K562 (cell line): Measurements from ENCODE around the gene FASLG. TPM values are rescaled to one million over a fixed set of nuclear protein-coding genes. Genes with fewer than 3 reads are reported as not detected.

Experiments used
- ATAC-seq: fragments of 200-7000 bp; cut with Tn5 transposase; 3 replicates; pipeline ENCODE4 v1.9.1; 2020; ENCODE audit warnings: moderate library complexity
- BruUV-seq: library from RNA; stranded (reverse); fragments of 400-500 nt; replicated peaks from 2 replicates; lab custom pipeline; 2021; lab: Mats Ljungman, UMichigan
- CTCF ChIA-PET: fragments of 300-600 bp; formaldehyde crosslinking; extraction: SDS; loops from one replicate; lab custom pipeline; 2021; ENCODE audit warnings: low intra/inter-chr PET ratio; lab: Yijun Ruan, JAX
- POLR2A ChIA-PET: fragments of 300-600, 350-650 bp; sonication (Branson Sonifier 250); formaldehyde crosslinking; extraction: SDS; loops from one replicate; lab custom pipeline; 2021; ENCODE audit warnings: antibody characterized with exemption, inconsistent platforms; lab: Yijun Ruan, JAX
- DNase-seq, 4 experiments: peaks; one replicate each; pipeline versions ENCODE4 v3.0.0 to v3.0.0-alpha.2; 2011 to 2018; ENCODE audit warnings: low spot score in 3 of 4, mixed read lengths in 3 of 4; ENCODE audit errors: extremely low read depth in 1 of 4
- FAIRE-seq: peaks from 2 replicates; lab custom pipeline; 2011; peaks lifted over from hg19 to GRCh38; lab: Jason Lieb, UNC
- H2AFZ ChIP-seq: 2 replicates; pipeline ENCODE4 v1.6.0; 2011; ENCODE audit warnings: low read depth, low read length, control low read depth, inconsistent platforms
- H3K27ac ChIP-seq: fragments of 200-600 bp; 3 replicates; pipeline ENCODE4 v1.8.0; 2011; ENCODE audit warnings: low read depth, mild to moderate bottlenecking, control low read depth, inconsistent platforms, low read length, moderate library complexity, mixed read lengths; ENCODE audit errors: extremely low read depth
- H3K27me3 ChIP-seq, 2 experiments: fragments of 300-600 bp in 1 of 2; 2 replicates in 1 of 2; 3 replicates in 1 of 2; pipeline versions ENCODE4 v1.6.0 to v1.8.0; 2011; ENCODE audit warnings: inconsistent platforms in 2 of 2, low read length in 2 of 2, mild to moderate bottlenecking in 1 of 2, mixed read lengths in 1 of 2, moderate library complexity in 1 of 2; ENCODE audit not compliant: control insufficient read depth in 2 of 2, insufficient read depth in 2 of 2
- H3K36me3 ChIP-seq: fragments of 300-600 bp; 3 replicates; pipeline ENCODE4 v1.8.0; 2011; ENCODE audit warnings: mild to moderate bottlenecking, low read length, inconsistent platforms; ENCODE audit not compliant: control insufficient read depth, insufficient read depth
- H3K4me1 ChIP-seq, 2 experiments: fragments of 200-600 bp in 1 of 2; replicated peaks in 1 of 2; 2 replicates in 1 of 2; 3 replicates in 1 of 2; pipeline versions ENCODE4 v1.5.1 to v1.8.0; 2011; ENCODE audit warnings: inconsistent platforms in 2 of 2, low read length in 2 of 2, mild to moderate bottlenecking in 1 of 2, mixed read lengths in 1 of 2, moderate library complexity in 1 of 2; ENCODE audit not compliant: control insufficient read depth in 2 of 2, insufficient read depth in 2 of 2
- H3K4me2 ChIP-seq: 2 replicates; pipeline ENCODE4 v1.6.1; 2011; ENCODE audit warnings: low read length, control low read depth, inconsistent platforms, mixed read lengths; ENCODE audit not compliant: insufficient read depth
- H3K4me3 ChIP-seq: fragments of 200-600 bp; sonication (generic), shearing (Covaris generic); 2 replicates; pipeline ENCODE4 v1.5.1; 2016; ENCODE audit warnings: control low read depth, inconsistent platforms
- H3K79me2 ChIP-seq: fragments of 200-600 bp; 3 replicates; pipeline ENCODE4 v1.8.0; 2011; ENCODE audit warnings: low read length, inconsistent platforms; ENCODE audit not compliant: control insufficient read depth, insufficient read depth
- H3K9ac ChIP-seq, 2 experiments: 2 replicates each; pipeline versions ENCODE4 v1.6.0 to v1.6.1; 2011; ENCODE audit warnings: low read depth in 2 of 2, low read length in 2 of 2, control low read depth in 1 of 2, inconsistent platforms in 1 of 2, mild to moderate bottlenecking in 1 of 2, mixed read lengths in 1 of 2; ENCODE audit not compliant: insufficient read depth in 1 of 2
- H3K9me1 ChIP-seq: one replicate; pipeline ENCODE4 v1.6.0; 2011; ENCODE audit warnings: inconsistent platforms, mild to moderate bottlenecking, low read length, moderate library complexity; ENCODE audit not compliant: control insufficient read depth, insufficient read depth
- H3K9me3 ChIP-seq: replicated peaks from 2 replicates; pipeline ENCODE4 v1.5.1; 2011; ENCODE audit warnings: low read depth, low read length, inconsistent platforms; ENCODE audit not compliant: control insufficient read depth, insufficient read depth
- H4K20me1 ChIP-seq: replicated peaks from 2 replicates; pipeline ENCODE4 v1.6.1; 2011; ENCODE audit warnings: low read length, inconsistent platforms, mixed read lengths; ENCODE audit not compliant: control insufficient read depth, insufficient read depth
- E2F6 ChIP-seq, 2 experiments: IDR thresholded peaks; 2 replicates each; pipeline ENCODE4 v1.6.1; 2011; ENCODE audit warnings: borderline replicate concordance in 1 of 2, control low read depth in 1 of 2, low read depth in 1 of 2, low read length in 1 of 2, mild to moderate bottlenecking in 1 of 2, mixed read lengths in 1 of 2, moderate library complexity in 1 of 2; ENCODE audit not compliant: insufficient read depth in 1 of 2, insufficient read length in 1 of 2, poor library complexity in 1 of 2, severe bottlenecking in 1 of 2; ENCODE audit errors: extremely low read depth in 1 of 2
- ETS1 ChIP-seq: conservative IDR thresholded peaks from 2 replicates; pipeline ENCODE4 v1.6.1; 2011; ENCODE audit warnings: low read depth, mild to moderate bottlenecking, low read length; ENCODE audit not compliant: control insufficient read depth
- FOXA3 ChIP-seq, 2 experiments: fragments of 450-650 bp in 1 of 2; sonication (generic) in 1 of 2; formaldehyde crosslinking; IDR thresholded peaks in 1 of 2; conservative IDR thresholded peaks in 1 of 2; 2 replicates each; pipeline versions ENCODE4 v1.4.0 to v1.8.0; 2020 to 2022; ENCODE audit warnings: mild to moderate bottlenecking in 2 of 2, missing genetic modification reagents in 1 of 2
- MBD1 ChIP-seq: fragments of 250-450 bp; sonication (Bioruptor Pico); IDR thresholded peaks from 2 replicates; pipeline ENCODE4 v1.8.0; 2022; ENCODE audit warnings: inconsistent platforms
- NR0B1 ChIP-seq: fragments of 450-650 bp; IDR thresholded peaks from one replicate; pipeline ENCODE4 v1.6.1; 2018; ENCODE audit warnings: mild to moderate bottlenecking, moderate library complexity; ENCODE audit not compliant: partially characterized antibody
- ZNF76 ChIP-seq: fragments of 250-450 bp; sonication (Bioruptor Pico); IDR thresholded peaks from 2 replicates; pipeline ENCODE4 v1.4.0; 2020; ENCODE audit warnings: mild to moderate bottlenecking, moderate library complexity, borderline replicate concordance
- WGBS: fragments of 100-300 bp; shearing (Covaris generic); methylation state at CpG from one replicate; pipeline ENCODE4 v1.1.6; 2016; ENCODE audit warnings: low coverage, mixed read lengths; ENCODE audit not compliant: insufficient coverage; ENCODE audit errors: missing lambda C conversion rate; 5-methylcytosine and 5-hydroxymethylcytosine counted together
- in situ Hi-C: fragments of 300-500 bp; cut with MboI; formaldehyde crosslinking; loops from 4 replicates; pipeline ENCODE4 v1.15.0; 2018; ENCODE audit warnings: inconsistent platforms, mixed read lengths
- intact Hi-C: fragments of 100-400 bp; cut with micrococcal nuclease; formaldehyde crosslinking; loops from 2 replicates; pipeline ENCODE4 v1.14.2; 2022
- polyA plus RNA-seq, 8 experiments: library from polyadenylated mRNA; depleted of rRNA in 4 of 8; stranded (reverse) in 5 of 8; unstranded in 3 of 8; fragments of >200 nt; fragmentation: Nextera tagmentation in 2 of 8; fragmentation: Illumina TruSeq in 1 of 8; extraction: Ambion mirVana in 2 of 8; extraction: Trizol in 1 of 8; gene quantifications; 2 replicates each; pipeline versions ENCODE4 v1.2.1 to v1.2.3, GENCODE V29; 2011 to 2014; ENCODE audit warnings: inconsistent platforms in 1 of 8, missing spikeins in 1 of 8
- total RNA-seq, 7 experiments: library from RNA; depleted of rRNA in 6 of 7; stranded (reverse); fragments of >200 nt in 6 of 7; fragmentation: Illumina TruSeq in 2 of 7; extraction: Trizol in 2 of 7; gene quantifications; 2 replicates each; pipeline versions ENCODE4 v1.2.1 to v1.2.3, GENCODE V29; 2011 to 2021; ENCODE audit warnings: low replicate concordance in 1 of 7

The FASLG gene
- total and polyA plus RNA-seq, 9 of the 15 experiments (the other 6 are each of a cell fraction or from before 2014, with no cell fraction given) = not detected

GRCh38 chr1:172672720-172673119, 13.8 kb downstream of the FASLG start (continued):
- TF ChIP-seq MBD1 (no peak), ETS1 (no peak), NR0B1 (no peak)

GRCh38 chr1:172673761-172674160, 14.9 kb downstream of the FASLG start:
- Histone ChIP-seq H3K27me3 (no peaks in the 10 kb centered on the region), H4K20me1 (no peaks in the 10 kb centered on the region), H3K9ac (no peak overlapping the region), H3K9me3 (no peaks in the 10 kb centered on the region)
- BruUV-seq = no TSS peak
- DNase-seq = no peak
- POLR2A ChIA-PET = interaction anchor here (2.1 kb wide), 1 partner anchor 10 kb away, joined by 5 read pairs; no protein-coding TSS in a partner anchor
- no peak for TF ChIP-seq ZNF76 (CRISPR knock-in tag)
- TF ChIP-seq FOXA3 (CRISPR knock-in tag; conservative IDR thresholded peaks at IDR 0.05 in 1 of 2, IDR thresholded peaks at IDR 0.05 in 1 of 2) = no peak
- no peak for TF ChIP-seq E2F6 (IDR thresholded peaks at IDR 0.05; ENCODE audit: borderline replicate concordance in 1 of 2, extremely low read depth in 1 of 2, insufficient read depth in 1 of 2, insufficient read length in 1 of 2, low read depth in 1 of 2, low read length in 1 of 2, poor library complexity in 1 of 2, severe bottlenecking in 1 of 2)
- TF ChIP-seq, all 486 proteins: peak for 0
- intact Hi-C loops (no loop called here), in situ Hi-C loops (no loop called here)
- Histone ChIP-seq H3K4me2 (no peak overlapping the region), H3K36me3 (no peaks in the 10 kb centered on the region), H3K4me3 (no peak overlapping the region), H3K27ac (no peak overlapping the region), H3K9me1 (no peaks in the 10 kb centered on the region), H2AFZ (no peak overlapping the region), H3K4me1 (no peaks in the 10 kb centered on the region), H3K79me2 (no peaks in the 10 kb centered on the region)
- ATAC-seq (no peak), FAIRE-seq (no peak)
- WGBS = 35% methylated on average over 2 of the region's 2 CpGs
- CTCF ChIA-PET = no interaction called here
